ENCODE results near the gene DDX31. TPM values are rescaled to one million over a fixed set of nuclear protein-coding genes. Genes with fewer than 3 reads are reported as not detected.

Gene DDX31
- total RNA-seq, 1 donor from 2014 or later, result 4.4 TPM

GRCh38 chr9:132609184-132609583, 60.6 kb downstream of the DDX31 start:
- Histone ChIP-seq H3K27me3 (ENCODE audit: low read depth) (no peaks in the 10 kb centered on the region), H3K36me3 (peaks cover 79% of the 10 kb centered on the region), H3K27ac (replicated peaks) (no peak overlapping the region), H3K9me3 (replicated peaks) (no peaks in the 10 kb centered on the region), H3K4me1 (no peaks in the 10 kb centered on the region), H3K4me3 (no peak overlapping the region)
- intact Hi-C loops (cut with micrococcal nuclease), result no loop called here
- TF ChIP-seq CTCF (IDR thresholded peaks at IDR 0.05; ENCODE audit: borderline replicate concordance), result no peak
- DNase-seq, result no peak

DNA sequence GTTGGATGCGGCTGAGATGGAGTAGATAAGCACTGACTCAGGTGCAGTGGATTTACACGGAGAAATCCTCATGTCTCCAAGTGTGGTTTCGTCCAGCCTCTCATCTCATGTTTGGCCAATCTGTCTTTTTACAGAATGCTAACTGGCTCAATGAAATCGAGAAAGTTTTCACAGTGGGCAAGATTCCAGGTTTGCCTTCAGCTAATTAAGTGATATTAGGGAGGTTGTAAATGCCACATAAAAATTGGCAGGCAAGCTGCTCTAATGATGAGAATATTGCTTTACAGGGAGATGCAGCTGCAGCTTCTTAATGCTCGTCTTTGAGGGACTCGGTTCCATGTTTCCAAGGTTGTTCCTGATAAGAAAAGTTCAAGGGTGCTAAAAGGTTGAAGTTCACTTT, 63.7 kb downstream of the DDX31 start:
- intact Hi-C loops (cut with micrococcal nuclease), result no loop called here
- Histone ChIP-seq H3K9me3 (replicated peaks) (no peaks in the 10 kb centered on the region), H3K27ac (replicated peaks) (no peak overlapping the region), H3K4me3 (no peak overlapping the region), H3K27me3 (ENCODE audit: low read depth) (no peaks in the 10 kb centered on the region), H3K36me3 (peaks cover 76% of the 10 kb centered on the region), H3K4me1 (peaks cover under 1% of the 10 kb centered on the region)
- no peak for DNase-seq
- TF ChIP-seq CTCF (IDR thresholded peaks at IDR 0.05; ENCODE audit: borderline replicate concordance), result no peak

GRCh38 chr9:132605387-132605786, 64.4 kb downstream of the DDX31 start:
- Histone ChIP-seq H3K27ac (replicated peaks) (no peak overlapping the region), H3K9me3 (replicated peaks) (no peaks in the 10 kb centered on the region), H3K4me1 (peaks cover 8% of the 10 kb centered on the region), H3K27me3 (ENCODE audit: low read depth) (no peaks in the 10 kb centered on the region), H3K36me3 (peaks cover 72% of the 10 kb centered on the region), H3K4me3 (no peak overlapping the region)
- TF ChIP-seq CTCF (IDR thresholded peaks at IDR 0.05; ENCODE audit: borderline replicate concordance), result no peak
- no peak for DNase-seq
- intact Hi-C loops (cut with micrococcal nuclease), result no loop called here

GRCh38 chr9:132602207-132602606, 67.6 kb downstream of the DDX31 start:
- no peak overlapping the region for H3K4me3 ChIP-seq
- intact Hi-C loops (cut with micrococcal nuclease), result no loop called here
- no peak for TF ChIP-seq CTCF (IDR thresholded peaks at IDR 0.05; ENCODE audit: borderline replicate concordance)
- no peak overlapping the region for H3K27ac ChIP-seq (replicated peaks)
- DNase-seq, result no peak
- peaks cover 52% of the 10 kb centered on the region for H3K36me3 ChIP-seq
- H3K4me1 ChIP-seq, result peaks cover 29% of the 10 kb centered on the region
- no peaks in the 10 kb centered on the region for H3K9me3 ChIP-seq (replicated peaks)
- no peaks in the 10 kb centered on the region for H3K27me3 ChIP-seq (ENCODE audit: low read depth)

- Histone ChIP-seq H3K36me3 (peaks cover 50% of the 10 kb centered on the region), H3K27ac (replicated peaks) (peak overlapping the region; percentile 53)
- no peak for DNase-seq
Observed at GRCh38 chr9:132600326-132600984, 69.3 kb downstream of the DDX31 start.

More at GRCh38 chr9:132600326-132600984, 69.3 kb downstream of the DDX31 start:
- Histone ChIP-seq H3K4me3 (no peak overlapping the region), H3K9me3 (replicated peaks) (no peaks in the 10 kb centered on the region), H3K4me1 (peaks cover 38% of the 10 kb centered on the region), H3K27me3 (ENCODE audit: low read depth) (no peaks in the 10 kb centered on the region)
- intact Hi-C loops (cut with micrococcal nuclease), result no loop called here
- TF ChIP-seq CTCF (IDR thresholded peaks at IDR 0.05; ENCODE audit: borderline replicate concordance), result no peak

Data from left ventricle myocardium inferior (tissue), 1 donor.